BE2C (cell line): Measurements from ENCODE around the gene OR1A1. TPM values are rescaled to one million over a fixed set of nuclear protein-coding genes. Genes with fewer than 3 reads are reported as not detected.

Experiments used
- DNase-seq: peaks from one replicate; pipeline ENCODE4 v3.0.0-alpha.2; 2020
- H3K27me3 ChIP-seq: fragments of 250-450 bp; sonication (Bioruptor Pico); 2 replicates; pipeline ENCODE4 v1.5.1; 2020; ENCODE audit warnings: mild to moderate bottlenecking
- H3K36me3 ChIP-seq: fragments of 250-450 bp; sonication (Bioruptor Pico); 2 replicates; pipeline ENCODE4 v1.5.1; 2020; ENCODE audit warnings: mild to moderate bottlenecking
- H3K4me1 ChIP-seq: fragments of 250-450 bp; sonication (Bioruptor Pico); 2 replicates; pipeline ENCODE4 v1.5.1; 2020
- H3K4me3 ChIP-seq: 2 replicates; pipeline ENCODE4 v1.5.1; 2011; ENCODE audit warnings: low read depth, low read length
- H3K9me3 ChIP-seq: fragments of 250-450 bp; sonication (Bioruptor Pico); 2 replicates; pipeline ENCODE4 v1.5.1; 2020
- CTCF ChIP-seq: IDR thresholded peaks from 2 replicates; pipeline ENCODE4 v1.5.1; 2012; ENCODE audit warnings: mild to moderate bottlenecking, low read depth, low read length
- polyA plus RNA-seq: library from polyadenylated mRNA; unstranded; fragments of >200 nt; gene quantifications from one replicate; pipeline ENCODE4 v1.2.1, GENCODE V29; 2012; ENCODE audit warnings: low read depth, missing spikeins; ENCODE audit not compliant: insufficient read length, insufficient read depth

The OR1A1 gene
- polyA plus RNA-seq, result not detected

- no peaks in the 10 kb centered on the region for H3K36me3 ChIP-seq
- TF ChIP-seq CTCF, result no peak
- H3K4me3 ChIP-seq, result no peak within 1 kb of the TSS
- no peaks in the 10 kb centered on the region for H3K9me3 ChIP-seq
- no peak for DNase-seq
- H3K27me3 ChIP-seq, result no peaks in the 10 kb centered on the region
- no peaks in the 10 kb centered on the region for H3K4me1 ChIP-seq
Observed at GRCh38 chr17:3207367-3207766, at the start of gene OR1A1. TSS of gene OR1A1 (plus strand) at chr17:3207667. CDS start at chr17:3215621, 7,954 bp downstream.

- Histone ChIP-seq H3K4me1 (no peaks in the 10 kb centered on the region), H3K27me3 (no peaks in the 10 kb centered on the region; the same call in 1 of the 2 replicates), H3K36me3 (no peaks in the 10 kb centered on the region), H3K4me3 (no peak overlapping the region), H3K9me3 (no peaks in the 10 kb centered on the region)
- no peak for TF ChIP-seq CTCF
- no peak for DNase-seq
Observed at GRCh38 chr17:3167574-3167973, 39.9 kb upstream of the OR1A1 start.

GRCh38 chr17:3189961-3190360 lies 17.5 kb upstream of the OR1A1 start:
- Histone ChIP-seq H3K4me3 (no peak overlapping the region), H3K4me1 (no peaks in the 10 kb centered on the region), H3K27me3 (no peaks in the 10 kb centered on the region), H3K36me3 (no peaks in the 10 kb centered on the region), H3K9me3 (no peaks in the 10 kb centered on the region)
- TF ChIP-seq CTCF, result no peak
- DNase-seq, result no peak

- H3K4me3 ChIP-seq, result no peak within 1 kb of the TSS
- no peak for DNase-seq
- no peaks in the 10 kb centered on the region for H3K4me1 ChIP-seq
- no peaks in the 10 kb centered on the region for H3K36me3 ChIP-seq
- no peaks in the 10 kb centered on the region for H3K27me3 ChIP-seq
- TF ChIP-seq CTCF, result no peak
- no peaks in the 10 kb centered on the region for H3K9me3 ChIP-seq
Observed at GRCh38 chr17:3197219-3197618, 10.2 kb upstream of the OR1A1 start, which contains the start of gene OR1A2. TSS of gene OR1A2 (plus strand) at chr17:3197519. CDS start at chr17:3197519, 0 bp downstream.

GRCh38 chr17:3208484-3208883 lies 1.0 kb downstream of the OR1A1 start:
- no peaks in the 10 kb centered on the region for H3K27me3 ChIP-seq
- no peak for DNase-seq
- H3K36me3 ChIP-seq, result no peaks in the 10 kb centered on the region
- H3K4me1 ChIP-seq, result no peaks in the 10 kb centered on the region
- H3K4me3 ChIP-seq, result no peak overlapping the region
- H3K9me3 ChIP-seq, result no peaks in the 10 kb centered on the region
- TF ChIP-seq CTCF, result no peak

- Histone ChIP-seq H3K4me3 (no peak overlapping the region), H3K36me3 (no peaks in the 10 kb centered on the region), H3K4me1 (no peaks in the 10 kb centered on the region), H3K9me3 (no peaks in the 10 kb centered on the region), H3K27me3 (no peaks in the 10 kb centered on the region)
- no peak for DNase-seq
- TF ChIP-seq CTCF, result no peak
Observed at GRCh38 chr17:3213001-3213400, 5.5 kb downstream of the OR1A1 start.
